Endothelial cell of umbilical vein (primary cell): Measurements from ENCODE around the gene SDSL. TPM values are rescaled to one million over a fixed set of nuclear protein-coding genes. Genes with fewer than 3 reads are reported as not detected.

Experiments
- BruUV-seq: library from RNA; stranded (reverse); fragments of 400-500 nt; replicated peaks from 2 replicates; lab custom pipeline; 2021; lab: Mats Ljungman, UMichigan
- CTCF ChIA-PET: fragments of 300-600, 350-600 bp; sonication (Branson Sonifier 250); formaldehyde crosslinking; loops from one replicate; lab custom pipeline; 2021; ENCODE audit warnings: antibody characterized with exemption, inconsistent platforms; lab: Charles Lee
- POLR2A ChIA-PET: fragments of 300-600, 350-600 bp; sonication (Branson Sonifier 250); formaldehyde crosslinking; loops from one replicate; lab custom pipeline; 2021; ENCODE audit warnings: antibody characterized with exemption, inconsistent platforms; lab: Charles Lee
- DNase-seq: peaks from one replicate; pipeline ENCODE4 v3.0.0-alpha.2; 2011; ENCODE audit warnings: low read depth, low spot score
- FAIRE-seq: peaks from 2 replicates; lab custom pipeline; 2011; peaks lifted over from hg19 to GRCh38; lab: Jason Lieb, UNC
- H2AFZ ChIP-seq: 2 replicates; pipeline ENCODE4 v1.6.0; 2012; ENCODE audit warnings: low read depth, low read length, control low read depth, inconsistent platforms
- H3K27ac ChIP-seq: 2 replicates; pipeline ENCODE4 v1.5.1; 2011; ENCODE audit warnings: low read depth, mild to moderate bottlenecking, control low read depth, low read length, moderate library complexity; ENCODE audit not compliant: insufficient read depth
- H3K27me3 ChIP-seq, 2 experiments: 2 replicates each; pipeline versions ENCODE4 v1.6.0 to v1.6.1; 2011; ENCODE audit warnings: low read length in 2 of 2, mixed read lengths in 1 of 2; ENCODE audit not compliant: control insufficient read depth in 2 of 2, insufficient read depth in 2 of 2
- H3K36me3 ChIP-seq, 2 experiments: 2 replicates in 1 of 2; 3 replicates in 1 of 2; pipeline ENCODE4 v1.5.1; 2011; ENCODE audit warnings: low read length in 2 of 2, mild to moderate bottlenecking in 1 of 2, moderate library complexity in 1 of 2; ENCODE audit not compliant: control insufficient read depth in 2 of 2, insufficient read depth in 2 of 2; ENCODE audit errors: extremely low read depth in 1 of 2
- H3K4me1 ChIP-seq: 3 replicates; pipeline ENCODE4 v1.5.1; 2011; ENCODE audit warnings: mild to moderate bottlenecking, low read length; ENCODE audit not compliant: control insufficient read depth, insufficient read depth; ENCODE audit errors: extremely low read depth
- H3K4me2 ChIP-seq: 2 replicates; pipeline ENCODE4 v1.6.1; 2011; ENCODE audit warnings: low read length, control low read depth, mixed read lengths; ENCODE audit not compliant: insufficient read depth
- H3K4me3 ChIP-seq, 3 experiments: fragments of 200-600 bp in 1 of 3; sonication (generic), shearing (Covaris generic) in 1 of 3; replicated peaks in 1 of 3; 2 replicates each; pipeline ENCODE4 v1.5.1; 2011 to 2016; ENCODE audit warnings: control low read depth in 3 of 3, low read length in 3 of 3, mild to moderate bottlenecking in 2 of 3, inconsistent platforms in 1 of 3, low read depth in 1 of 3, moderate library complexity in 1 of 3; ENCODE audit not compliant: insufficient read depth in 1 of 3
- H3K79me2 ChIP-seq: 2 replicates; pipeline ENCODE4 v1.6.0; 2012; ENCODE audit warnings: low read length, inconsistent platforms; ENCODE audit not compliant: control insufficient read depth, insufficient read depth
- H3K9ac ChIP-seq: replicated peaks from 2 replicates; pipeline ENCODE3; 2011; ENCODE audit warnings: low read length, control low read depth; ENCODE audit not compliant: insufficient read depth; ENCODE audit errors: extremely low read depth
- H3K9me1 ChIP-seq: replicated peaks from 3 replicates; pipeline ENCODE4 v1.6.0; 2011; ENCODE audit warnings: mild to moderate bottlenecking, low read length; ENCODE audit not compliant: control insufficient read depth, insufficient read depth; ENCODE audit errors: extremely low read depth
- H3K9me3 ChIP-seq: replicated peaks from 2 replicates; pipeline ENCODE4 v1.5.1; 2012; ENCODE audit warnings: low read length, inconsistent platforms; ENCODE audit not compliant: control insufficient read depth, insufficient read depth
- H4K20me1 ChIP-seq: replicated peaks from 2 replicates; pipeline ENCODE3; 2011; ENCODE audit warnings: mild to moderate bottlenecking, low read length; ENCODE audit not compliant: control insufficient read depth, insufficient read depth; ENCODE audit errors: extremely low read depth
- CTCF ChIP-seq, 2 donors: IDR thresholded peaks; 1 replicate in 1 of 2; 2 replicates in 1 of 2; pipeline ENCODE4 v1.5.1; 2011; ENCODE audit warnings: low read length in 2 of 2, mild to moderate bottlenecking in 2 of 2, moderate library complexity in 2 of 2, control low read depth in 1 of 2, inconsistent platforms in 1 of 2, low read depth in 1 of 2; ENCODE audit not compliant: insufficient read depth in 1 of 2; ENCODE audit errors: extremely low read depth in 1 of 2
- EZH2 ChIP-seq: IDR thresholded peaks from 2 replicates; pipeline ENCODE4 v1.6.1; 2012; ENCODE audit warnings: borderline replicate concordance, low read depth, mild to moderate bottlenecking, moderate library complexity, low read length, inconsistent platforms; ENCODE audit not compliant: severe bottlenecking
- FOS ChIP-seq: IDR thresholded peaks from 2 replicates; pipeline ENCODE4 v1.6.1; 2011; ENCODE audit warnings: mild to moderate bottlenecking, low read length, moderate library complexity, borderline replicate concordance; ENCODE audit not compliant: insufficient read depth
- GATA2 ChIP-seq: IDR thresholded peaks from 2 replicates; pipeline ENCODE4 v1.7.0; 2011; ENCODE audit warnings: low read depth, mild to moderate bottlenecking, moderate library complexity, mixed read lengths, low read length; ENCODE audit not compliant: insufficient read length, insufficient read depth
- JUN ChIP-seq: IDR thresholded peaks from 2 replicates; pipeline ENCODE4 v1.6.1; 2011; ENCODE audit warnings: borderline replicate concordance, low read depth; ENCODE audit not compliant: insufficient read length, insufficient read depth
- MAX ChIP-seq: IDR thresholded peaks from 2 replicates; pipeline ENCODE4 v1.6.1; 2011; ENCODE audit not compliant: insufficient read depth, insufficient read length
- MYC ChIP-seq: IDR thresholded peaks from one replicate; pipeline ENCODE4 v1.6.1; 2011; ENCODE audit warnings: mild to moderate bottlenecking, low read depth, low read length
- POLR2A ChIP-seq: IDR thresholded peaks from 2 replicates; pipeline ENCODE4 v1.6.1; 2012; ENCODE audit warnings: low read depth, mild to moderate bottlenecking, control low read depth, low read length
- POLR2AphosphoS5 ChIP-seq: IDR thresholded peaks from 2 replicates; pipeline ENCODE4 v1.6.1; 2012; ENCODE audit warnings: low read depth, mild to moderate bottlenecking, control low read depth, low read length, moderate library complexity; ENCODE audit not compliant: insufficient read depth
- dilution Hi-C: fragments of 300-500 bp; cut with MboI; formaldehyde crosslinking; loops from one replicate; pipeline ENCODE4 v1.15.0; 2019; ENCODE audit warnings: low sequenced_read_pairs; ENCODE audit not compliant: extremely low pct_ligation_motif_present
- intact Hi-C: fragments of 100-400 bp; cut with micrococcal nuclease; formaldehyde crosslinking; loops from one replicate; pipeline ENCODE4 v1.10.0; 2022
- polyA plus RNA-seq, 4 experiments: library from polyadenylated mRNA; depleted of rRNA in 3 of 4; stranded (reverse) in 3 of 4; unstranded in 1 of 4; fragments of >200 nt; gene quantifications; 2 replicates each; pipeline versions ENCODE4 v1.2.1 to v1.2.3, GENCODE V29; 2011 to 2012; ENCODE audit warnings: missing spikeins in 1 of 4
- total RNA-seq: library from RNA; stranded (reverse); gene quantifications from 2 replicates; pipeline ENCODE4 v1.2.3, GENCODE V29; 2021

The SDSL gene
- total and polyA plus RNA-seq, 2 donors (not counting 3 experiments of a cell fraction or from before 2014, with no cell fraction given): 5.7 to 16.9 TPM

- Histone ChIP-seq H4K20me1 (no peaks in the 10 kb centered on the region), H3K79me2 (no peaks in the 10 kb centered on the region), H3K36me3 (no peaks in the 10 kb centered on the region), H3K4me3 (no peak overlapping the region), H3K4me1 (no peaks in the 10 kb centered on the region), H3K4me2 (no peak overlapping the region), H3K9me3 (no peaks in the 10 kb centered on the region), H3K27me3 (peaks cover 0 to 2% of the 10 kb centered on the region in 2 experiments), H3K27ac (no peak overlapping the region), H2AFZ (no peak overlapping the region), H3K9ac (no peak overlapping the region), H3K9me1 (no peaks in the 10 kb centered on the region)
- DNase-seq (peak; percentile 44), FAIRE-seq (peak; percentile 67)
- CTCF ChIA-PET: interaction anchor here (2.2 to 2.4 kb wide), 2 partner anchors 14 to 473 kb away, joined by 10 read pairs; no protein-coding TSS in a partner anchor
- intact Hi-C loops (no loop called here), dilution Hi-C loops (no loop called here)
- BruUV-seq: no TSS peak
- POLR2A ChIA-PET: no interaction called here
- TF ChIP-seq JUN: no peak
- TF ChIP-seq CTCF (IDR thresholded peaks at IDR 0.05; ENCODE audit: extremely low read depth in 1 of 2, insufficient read depth in 1 of 2, low read depth in 1 of 2, low read length in 2 of 2): peak; percentile 68 to 80
Observed at GRCh38 chr12:113439606-113440030, 17.4 kb downstream of the SDSL start.

GRCh38 chr12:113440336-113440735 lies 18.2 kb downstream of the SDSL start:
- Histone ChIP-seq H3K9me3 (no peaks in the 10 kb centered on the region), H3K27ac (no peak overlapping the region), H3K79me2 (no peaks in the 10 kb centered on the region), H4K20me1 (no peaks in the 10 kb centered on the region), H3K4me1 (no peaks in the 10 kb centered on the region), H3K4me2 (no peak overlapping the region), H3K9me1 (no peaks in the 10 kb centered on the region), H3K9ac (no peak overlapping the region), H2AFZ (no peak overlapping the region), H3K4me3 (no peak overlapping the region), H3K27me3 (peaks cover 0 to 2% of the 10 kb centered on the region in 2 experiments), H3K36me3 (no peaks in the 10 kb centered on the region)
- no TSS peak for BruUV-seq
- DNase-seq (no peak), FAIRE-seq (no peak)
- no peak for TF ChIP-seq MYC
- TF ChIP-seq CTCF (IDR thresholded peaks at IDR 0.05; ENCODE audit: extremely low read depth in 1 of 2, insufficient read depth in 1 of 2, low read depth in 1 of 2, low read length in 2 of 2): no peak
- no peak for TF ChIP-seq POLR2A
- TF ChIP-seq FOS: no peak
- TF ChIP-seq EZH2: no peak
- TF ChIP-seq JUN: no peak
- TF ChIP-seq GATA2: no peak
- TF ChIP-seq MAX: no peak
- no peak for TF ChIP-seq POLR2AphosphoS5
- CTCF ChIA-PET: interaction anchor here (0.7 to 2.4 kb wide), 7 partner anchors 15 to 477 kb away, joined by 3 to 11 read pairs (median 5); no protein-coding TSS in a partner anchor
- intact Hi-C loops (no loop called here), dilution Hi-C loops (no loop called here)
- POLR2A ChIA-PET: no interaction called here
